ENCODE results near the gene MEGF11.

Gene MEGF11

DNA sequence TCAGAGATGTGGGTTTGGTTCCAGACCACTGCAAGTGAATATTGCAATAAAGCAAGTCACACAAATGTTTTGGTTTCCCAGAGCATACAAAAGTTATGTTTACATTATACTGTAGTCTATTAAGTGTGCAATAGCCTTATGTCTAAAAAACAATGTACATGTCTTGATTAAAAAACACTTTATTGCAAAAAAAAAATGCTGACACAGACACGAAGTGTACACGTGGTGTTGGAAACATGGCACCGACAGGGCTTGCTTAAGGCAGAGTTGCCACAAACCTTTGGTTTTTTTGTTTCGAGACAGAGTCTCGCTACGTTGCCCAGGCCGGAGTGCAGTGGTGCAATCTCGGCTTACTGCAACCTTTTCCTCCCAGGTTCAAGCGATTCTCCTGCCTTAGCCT, 334.2 kb downstream of the MEGF11 start:
- peaks cover 0 to 12% (median 11%) of the 10 kb centered on the region in 4 donors for H3K4me1 ChIP-seq
- DNase-seq, result no peak

DNA sequence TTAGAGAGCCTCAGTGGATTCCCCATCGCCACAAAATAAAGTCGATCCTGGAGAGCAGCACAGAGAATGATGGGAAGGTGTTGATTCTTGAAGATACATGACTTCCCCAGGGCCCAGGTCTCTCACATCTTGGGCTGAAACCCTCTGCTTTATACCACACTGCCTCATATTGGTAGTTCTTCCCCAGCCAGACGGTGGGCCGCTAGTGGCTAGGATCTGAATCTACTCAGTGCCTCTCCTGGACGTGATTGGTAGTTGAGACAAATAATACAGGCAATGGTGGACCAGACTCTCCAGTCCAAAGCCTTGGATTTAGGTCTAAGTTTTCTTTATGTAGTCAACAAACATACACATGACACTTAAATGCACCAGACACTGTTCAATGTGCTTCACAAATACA, 334.6 kb downstream of the MEGF11 start:
- intact Hi-C loops (cut with DNase I; ENCODE audit: low total_unique reads), result loop anchor here (10.0 kb wide), 1 partner anchor 346 kb away; no protein-coding TSS in a partner anchor
- no peaks in the 10 kb centered on the region for H3K9me3 ChIP-seq
- H3K27ac ChIP-seq, result no peak overlapping the region
- no peaks in the 10 kb centered on the region for H3K27me3 ChIP-seq
- DNase-seq, result no peak
- TF ChIP-seq, protein P1, sequence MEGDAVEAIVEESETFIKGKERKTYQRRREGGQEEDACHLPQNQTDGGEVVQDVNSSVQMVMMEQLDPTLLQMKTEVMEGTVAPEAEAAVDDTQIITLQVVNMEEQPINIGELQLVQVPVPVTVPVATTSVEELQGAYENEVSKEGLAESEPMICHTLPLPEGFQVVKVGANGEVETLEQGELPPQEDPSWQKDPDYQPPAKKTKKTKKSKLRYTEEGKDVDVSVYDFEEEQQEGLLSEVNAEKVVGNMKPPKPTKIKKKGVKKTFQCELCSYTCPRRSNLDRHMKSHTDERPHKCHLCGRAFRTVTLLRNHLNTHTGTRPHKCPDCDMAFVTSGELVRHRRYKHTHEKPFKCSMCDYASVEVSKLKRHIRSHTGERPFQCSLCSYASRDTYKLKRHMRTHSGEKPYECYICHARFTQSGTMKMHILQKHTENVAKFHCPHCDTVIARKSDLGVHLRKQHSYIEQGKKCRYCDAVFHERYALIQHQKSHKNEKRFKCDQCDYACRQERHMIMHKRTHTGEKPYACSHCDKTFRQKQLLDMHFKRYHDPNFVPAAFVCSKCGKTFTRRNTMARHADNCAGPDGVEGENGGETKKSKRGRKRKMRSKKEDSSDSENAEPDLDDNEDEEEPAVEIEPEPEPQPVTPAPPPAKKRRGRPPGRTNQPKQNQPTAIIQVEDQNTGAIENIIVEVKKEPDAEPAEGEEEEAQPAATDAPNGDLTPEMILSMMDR (IDR thresholded peaks at IDR 0.05), result no peak
- peaks cover 0 to 12% (median 11%) of the 10 kb centered on the region in 4 donors for H3K4me1 ChIP-seq
- H3K36me3 ChIP-seq, result peaks cover 0 to 15% (median 0%) of the 10 kb centered on the region in 3 donors
- no peak overlapping the region for H3K4me3 ChIP-seq

More for the DNA sequence above, 334.2 kb downstream of the MEGF11 start:
- H3K36me3 ChIP-seq, result peaks cover 0 to 15% (median 0%) of the 10 kb centered on the region in 3 donors
- no peaks in the 10 kb centered on the region for H3K27me3 ChIP-seq
- no peaks in the 10 kb centered on the region for H3K9me3 ChIP-seq
- H3K4me3 ChIP-seq, result no peak overlapping the region
- H3K27ac ChIP-seq, result no peak overlapping the region
- intact Hi-C loops (cut with DNase I; ENCODE audit: low total_unique reads), result loop anchor here (10.0 kb wide), 1 partner anchor 345 kb away; no protein-coding TSS in a partner anchor
- TF ChIP-seq, protein P1 (IDR thresholded peaks at IDR 0.05), result no peak

DNA sequence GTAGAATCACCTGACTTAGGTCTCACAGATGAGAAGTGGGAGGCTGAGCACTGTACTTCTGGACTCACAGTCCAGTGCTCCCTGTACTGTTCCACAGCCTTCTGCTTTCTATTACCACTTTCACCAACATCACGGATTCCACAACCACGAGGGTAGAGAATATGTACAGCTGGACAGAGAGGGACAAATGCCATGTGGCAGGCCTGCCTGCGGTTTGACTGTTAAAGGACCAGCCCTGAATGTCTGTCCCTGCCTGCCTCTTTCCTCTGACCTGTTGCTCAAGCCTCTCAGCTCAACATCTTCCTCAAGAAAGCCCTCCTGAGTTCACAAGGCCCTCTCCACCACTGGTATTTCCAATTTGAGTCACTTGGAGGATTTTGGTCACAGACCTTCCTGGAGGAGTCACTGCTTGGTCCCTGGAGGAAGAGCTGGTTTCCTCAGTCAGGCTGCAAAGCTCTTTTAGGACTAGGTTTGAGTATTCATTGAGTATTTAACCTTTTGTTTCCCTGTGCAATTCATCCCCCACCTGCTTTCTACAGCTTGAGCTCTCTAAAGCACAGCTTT, 335.1 kb downstream of the MEGF11 start:
- no peak overlapping the region for H3K27ac ChIP-seq
- intact Hi-C loops (cut with DNase I; ENCODE audit: low total_unique reads), result loop anchor here (10.0 kb wide), 1 partner anchor 346 kb away; no protein-coding TSS in a partner anchor
- H3K9me3 ChIP-seq, result no peaks in the 10 kb centered on the region
- H3K4me1 ChIP-seq, result peaks cover 0 to 12% (median 11%) of the 10 kb centered on the region in 4 donors
- TF ChIP-seq, protein P1 (IDR thresholded peaks at IDR 0.05), result no peak
- H3K4me3 ChIP-seq, result no peak overlapping the region
- no peaks in the 10 kb centered on the region for H3K27me3 ChIP-seq
- peaks cover 0 to 15% (median 0%) of the 10 kb centered on the region in 3 donors for H3K36me3 ChIP-seq
- DNase-seq, result no peak

DNA sequence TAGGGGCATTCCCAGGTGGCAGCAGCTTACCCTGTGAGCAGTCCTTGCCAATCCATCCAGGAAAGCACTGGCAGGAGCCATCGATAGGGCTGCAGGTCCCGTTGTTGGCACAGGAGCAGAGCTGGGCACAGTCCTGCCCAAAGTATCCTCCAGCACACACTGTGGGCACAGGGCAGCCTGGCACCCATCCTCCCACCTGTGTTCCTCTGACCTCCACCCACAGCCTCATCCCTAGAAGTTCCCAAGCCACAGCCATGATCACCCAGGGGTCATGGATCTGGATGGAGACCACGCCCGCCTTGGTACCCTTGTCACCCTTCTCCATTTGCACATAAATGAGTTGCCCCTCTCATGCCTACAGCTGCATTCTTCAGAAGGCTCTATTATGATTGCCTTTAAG, 335.6 kb downstream of the MEGF11 start:
- Histone ChIP-seq H3K4me3 (no peak overlapping the region), H3K27me3 (no peaks in the 10 kb centered on the region), H3K9me3 (no peaks in the 10 kb centered on the region), H3K36me3 (peaks cover 0 to 15% (median 0%) of the 10 kb centered on the region in 3 donors), H3K4me1 (peaks cover 0 to 12% (median 11%) of the 10 kb centered on the region in 4 donors), H3K27ac (no peak overlapping the region)
- DNase-seq, result no peak
- TF ChIP-seq, protein P1 (IDR thresholded peaks at IDR 0.05), result no peak
- intact Hi-C loops (cut with DNase I; ENCODE audit: low total_unique reads), result loop anchor here (10.0 kb wide), 1 partner anchor 347 kb away; no protein-coding TSS in a partner anchor

DNA sequence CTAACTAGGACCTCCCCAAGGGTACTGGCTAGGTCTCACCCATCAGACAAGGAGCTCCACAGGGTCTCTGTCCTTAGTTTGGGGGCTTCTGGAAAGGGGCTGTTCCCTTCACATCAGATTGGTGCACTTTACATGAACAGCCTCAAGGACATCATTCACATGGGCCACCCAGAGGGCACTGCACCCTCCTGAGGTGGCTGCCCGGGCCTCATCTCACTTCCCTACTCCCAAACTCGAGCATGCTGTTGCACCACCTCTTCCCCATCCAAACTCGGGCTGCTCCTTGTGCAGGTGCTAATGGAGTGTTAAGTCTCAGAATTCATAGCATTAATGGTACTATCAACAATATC, 336.2 kb downstream of the MEGF11 start:
- Histone ChIP-seq H3K36me3 (peaks cover 0 to 15% (median 2%) of the 10 kb centered on the region in 3 donors), H3K4me3 (no peak overlapping the region), H3K4me1 (peaks cover 0 to 12% (median 11%) of the 10 kb centered on the region in 4 donors), H3K27me3 (no peaks in the 10 kb centered on the region), H3K9me3 (no peaks in the 10 kb centered on the region), H3K27ac (no peak overlapping the region)
- intact Hi-C loops (cut with DNase I; ENCODE audit: low total_unique reads), result loop anchor here (10.0 kb wide), 1 partner anchor 347 kb away; no protein-coding TSS in a partner anchor
- TF ChIP-seq, protein P1 (IDR thresholded peaks at IDR 0.05), result no peak
- no peak for DNase-seq

Data from tibial artery (tissue), 4 donors.